DMS53 treated with DMSO at 0.1 percent for 48 hours (cell line): ENCODE data around the gene ATG5.
"Not testable (repeated sequence)": the region's sequence is repeated elsewhere in the genome, so short reads cannot be mapped to it uniquely, and the experiment has no call there.

Experiments used
- DNase-seq: peaks from one replicate; lab custom pipeline; 2025; ENCODE audit not compliant: unreplicated experiment; lab: John Stamatoyannopoulos, UW

ATG5 gene

DNA sequence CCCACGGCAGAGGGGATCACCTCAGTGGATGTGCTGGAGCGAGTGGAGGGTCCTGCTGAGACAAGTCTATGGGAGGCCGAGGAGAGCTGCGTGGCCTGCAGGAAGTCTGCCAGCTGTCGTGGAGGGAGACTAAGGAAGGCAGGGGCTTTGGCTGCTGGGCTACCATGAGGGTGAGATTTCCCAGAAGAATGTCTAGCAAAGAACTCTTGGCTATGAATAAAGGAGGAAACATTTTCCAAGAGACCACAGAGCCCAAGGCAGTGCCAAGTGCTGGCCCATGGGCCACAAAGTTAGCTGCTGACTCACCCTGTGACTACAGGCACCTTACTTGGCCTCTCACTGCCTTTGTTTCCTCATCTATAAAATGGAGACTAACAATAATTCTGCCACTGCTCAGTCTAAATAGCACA lies 166.0 kb downstream of the ATG5 start:
- DNase-seq, result no peak

GRCh38 chr6:106158816-106159215 lies 166.7 kb downstream of the ATG5 start:
- no peak for DNase-seq

DNA sequence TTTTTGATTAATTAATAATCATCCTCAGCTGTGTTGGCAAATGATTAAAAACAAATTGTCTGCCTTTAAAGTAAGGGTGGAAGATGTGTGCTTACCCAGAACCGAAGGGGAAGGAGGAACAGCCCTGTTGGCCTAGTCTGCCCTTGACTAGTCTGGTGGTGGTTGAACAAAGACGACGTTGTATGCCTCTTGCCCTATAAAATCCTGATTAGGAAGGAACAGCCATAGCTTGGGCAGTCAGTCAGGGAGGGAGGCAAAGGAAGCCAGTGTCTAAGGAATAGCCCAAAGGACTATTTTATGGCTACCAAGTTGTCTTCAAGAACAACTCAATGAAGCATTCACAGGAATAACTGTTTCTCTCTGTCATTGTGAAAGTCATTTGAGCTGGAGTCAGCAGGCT lies 168.7 kb downstream of the ATG5 start:
- DNase-seq, result no peak

DNA sequence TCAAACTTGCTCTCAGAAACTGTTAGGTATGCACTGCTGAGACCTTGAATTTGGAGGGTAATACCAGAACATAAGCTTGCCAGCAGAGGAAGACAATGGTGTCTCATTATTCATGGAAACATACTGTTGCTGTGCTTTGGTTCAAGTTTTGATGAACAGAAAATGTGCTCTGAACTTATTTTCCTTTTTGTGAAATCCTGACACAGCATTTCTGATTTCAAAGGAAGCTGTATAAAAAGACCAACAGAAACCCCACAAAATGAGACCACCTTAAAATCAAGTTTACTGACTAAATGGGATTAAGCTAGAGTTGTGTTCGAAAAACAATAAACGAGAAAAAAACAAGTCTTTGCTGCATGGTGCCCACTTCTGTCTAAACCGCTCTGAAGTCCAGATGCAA lies 169.1 kb downstream of the ATG5 start:
- DNase-seq, result no peak

GRCh38 chr6:106155219-106155830 lies 170.2 kb downstream of the ATG5 start:
- DNase-seq, result no peak

DNA sequence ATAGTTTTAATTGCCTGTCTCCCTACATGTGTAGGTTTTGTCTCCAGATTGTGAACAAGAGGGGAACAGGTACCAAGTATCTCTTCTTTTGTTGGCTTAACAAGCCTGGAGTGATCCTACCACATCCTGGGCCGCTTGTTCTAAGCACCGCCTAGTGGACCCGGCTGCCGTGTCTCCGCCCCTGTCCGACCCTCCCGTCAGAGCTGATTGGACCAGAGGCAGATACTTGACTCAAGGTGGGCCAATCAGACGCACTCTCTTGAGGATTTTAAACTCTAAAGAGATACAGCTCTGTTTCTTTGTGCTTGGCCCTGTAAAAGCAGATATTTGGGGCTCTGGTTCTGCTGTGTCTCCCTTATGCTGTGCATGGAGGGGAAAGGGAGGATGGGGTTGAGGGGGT lies 171.2 kb downstream of the ATG5 start:
- DNase-seq, result no peak

DNA sequence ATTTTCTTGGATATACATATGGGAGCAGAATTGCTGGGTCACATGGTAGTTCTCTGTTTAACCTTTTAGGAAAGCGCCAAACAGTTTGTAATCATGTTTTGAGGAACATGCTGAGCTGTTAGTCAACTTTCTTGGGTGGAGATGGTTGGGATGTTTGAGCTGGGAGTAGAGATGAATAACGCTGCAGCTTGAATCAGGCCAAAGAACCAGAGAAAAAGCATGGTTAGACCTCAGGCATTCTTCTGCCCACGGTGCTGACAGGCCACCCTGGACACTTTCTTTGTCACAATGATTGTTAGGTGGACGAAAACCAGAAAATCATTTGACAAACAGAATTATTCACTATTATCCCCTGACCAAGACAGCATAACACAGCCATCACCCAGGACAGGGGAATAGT lies 172.6 kb downstream of the ATG5 start:
- no peak for DNase-seq

DNA sequence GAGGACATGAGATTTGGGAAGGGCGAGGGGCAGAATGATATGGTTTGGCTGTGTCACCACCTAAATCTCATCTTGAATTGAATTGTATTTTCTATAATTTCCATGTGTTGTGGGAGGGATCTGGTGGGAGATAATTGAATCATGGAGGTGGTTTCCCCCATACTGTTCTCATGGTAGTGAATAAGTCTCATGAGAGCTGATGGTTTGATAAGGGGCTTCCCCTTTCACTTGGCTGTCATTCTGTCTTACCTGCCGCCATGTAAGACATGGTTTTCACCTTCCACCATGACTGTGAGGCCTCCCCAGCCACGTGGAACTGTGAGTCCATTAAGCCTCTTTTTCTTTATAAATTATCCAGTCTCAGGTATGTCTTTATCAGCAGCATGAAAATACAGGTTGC lies 173.1 kb downstream of the ATG5 start:
- DNase-seq, result not testable (repeated sequence)

DNA sequence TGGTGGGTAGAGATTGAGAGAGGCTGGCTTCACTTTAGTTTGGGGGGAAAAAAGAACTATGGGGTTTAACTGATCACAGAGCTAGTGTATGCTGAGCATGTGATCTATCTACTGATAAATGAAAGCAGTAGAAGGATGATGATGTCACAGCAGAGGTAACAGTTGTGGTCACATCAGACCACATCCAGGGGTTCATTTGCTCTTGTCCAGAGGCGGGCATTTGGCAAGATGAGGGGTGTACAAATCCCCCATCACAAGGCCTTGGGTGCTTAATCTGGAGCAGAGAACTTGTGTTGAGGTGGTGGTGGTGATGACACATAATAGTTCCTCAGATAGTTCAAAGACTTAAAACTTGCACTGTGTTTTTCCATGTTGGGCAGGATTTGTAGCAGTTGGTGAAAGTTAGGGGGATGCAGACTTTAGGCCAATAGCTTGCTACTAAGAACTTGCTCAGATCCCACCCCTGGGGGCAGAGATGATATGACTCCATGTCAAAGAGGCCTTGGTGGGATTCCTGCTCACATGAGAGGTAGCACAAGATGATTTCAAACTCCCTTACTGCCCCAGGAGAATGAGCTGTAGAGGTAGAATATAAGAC lies 176.0 kb downstream of the ATG5 start:
- DNase-seq, result no peak

GRCh38 chr6:106147476-106147875 lies 178.1 kb downstream of the ATG5 start:
- no peak for DNase-seq

- no peak for DNase-seq
These were observed 178.7 kb downstream of the ATG5 start for GRCh38 chr6:106146852-106147351.

GRCh38 chr6:106145741-106146227 lies 179.8 kb downstream of the ATG5 start:
- no peak for DNase-seq

GRCh38 chr6:106145144-106145543 lies 180.4 kb downstream of the ATG5 start:
- DNase-seq, result no peak

- DNase-seq, result no peak
These were observed 181.9 kb downstream of the ATG5 start for GRCh38 chr6:106143665-106144064.

DNA sequence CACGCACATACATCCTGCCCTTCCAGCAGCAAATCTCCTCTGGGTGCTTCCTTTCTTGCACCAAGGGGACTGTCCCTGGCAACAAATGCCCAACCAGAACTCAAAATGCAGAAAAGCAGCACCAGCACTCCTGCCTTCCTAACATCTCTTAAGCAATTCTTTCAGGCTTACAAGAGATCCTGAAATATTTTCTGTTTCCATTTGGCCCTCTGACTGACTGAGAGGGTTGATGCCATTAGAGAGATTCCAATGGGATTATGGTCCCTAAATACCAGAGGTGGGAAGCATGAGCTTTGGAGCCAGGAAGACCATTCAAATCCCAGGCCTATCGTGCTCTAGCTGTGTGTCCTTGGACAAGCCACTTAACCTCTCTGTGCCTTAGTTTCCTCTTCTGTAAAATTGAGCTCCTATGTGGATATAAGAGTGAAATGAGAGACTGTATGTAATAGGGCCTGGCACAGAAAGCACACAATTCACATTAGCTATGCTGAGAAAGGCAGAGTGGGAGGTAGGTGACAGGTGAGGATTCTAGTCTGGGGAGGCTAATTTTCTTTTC lies 182.6 kb downstream of the ATG5 start:
- DNase-seq, result no peak

GRCh38 chr6:106141441-106142237 lies 183.9 kb downstream of the ATG5 start:
- DNase-seq, result no peak

DNA sequence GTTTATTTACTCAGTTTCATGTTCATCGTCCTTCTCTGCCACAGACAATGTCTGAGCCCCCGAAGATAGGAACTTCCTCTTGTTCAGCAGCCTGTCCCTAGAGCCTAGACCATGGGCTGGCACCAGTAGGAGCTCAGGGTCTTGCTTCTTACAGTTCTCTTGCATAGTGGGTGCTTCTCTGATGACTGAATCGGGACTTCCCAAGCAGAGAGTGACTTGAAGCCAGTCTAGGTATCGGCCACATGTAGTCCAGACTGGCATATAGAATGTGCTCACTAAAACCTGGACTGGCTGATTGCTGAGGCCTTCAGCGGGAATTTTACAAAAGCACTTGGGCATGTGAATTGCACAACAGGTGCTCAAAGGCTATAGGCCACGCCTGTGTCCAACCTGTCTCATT lies 187.4 kb downstream of the ATG5 start:
- DNase-seq, result no peak

DNA sequence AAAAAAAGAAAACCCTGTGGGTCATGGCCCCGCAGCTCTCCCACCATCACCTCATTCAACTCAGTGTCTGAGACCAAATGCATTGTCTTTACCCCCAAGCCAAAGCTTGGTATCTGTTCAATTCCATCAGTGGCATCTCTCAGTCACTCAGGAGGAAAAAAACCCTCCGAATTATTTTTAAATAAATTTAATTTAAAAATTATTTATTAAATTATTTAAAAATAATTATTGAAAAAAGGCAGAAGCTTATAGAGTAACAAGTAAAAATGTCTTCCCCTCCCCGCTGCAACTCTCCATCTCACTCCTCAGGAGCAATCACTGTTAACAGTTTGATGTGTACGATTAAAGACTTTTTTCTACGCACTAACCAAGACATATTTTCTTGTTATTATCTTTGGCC lies 188.7 kb downstream of the ATG5 start:
- DNase-seq, result no peak

DNA sequence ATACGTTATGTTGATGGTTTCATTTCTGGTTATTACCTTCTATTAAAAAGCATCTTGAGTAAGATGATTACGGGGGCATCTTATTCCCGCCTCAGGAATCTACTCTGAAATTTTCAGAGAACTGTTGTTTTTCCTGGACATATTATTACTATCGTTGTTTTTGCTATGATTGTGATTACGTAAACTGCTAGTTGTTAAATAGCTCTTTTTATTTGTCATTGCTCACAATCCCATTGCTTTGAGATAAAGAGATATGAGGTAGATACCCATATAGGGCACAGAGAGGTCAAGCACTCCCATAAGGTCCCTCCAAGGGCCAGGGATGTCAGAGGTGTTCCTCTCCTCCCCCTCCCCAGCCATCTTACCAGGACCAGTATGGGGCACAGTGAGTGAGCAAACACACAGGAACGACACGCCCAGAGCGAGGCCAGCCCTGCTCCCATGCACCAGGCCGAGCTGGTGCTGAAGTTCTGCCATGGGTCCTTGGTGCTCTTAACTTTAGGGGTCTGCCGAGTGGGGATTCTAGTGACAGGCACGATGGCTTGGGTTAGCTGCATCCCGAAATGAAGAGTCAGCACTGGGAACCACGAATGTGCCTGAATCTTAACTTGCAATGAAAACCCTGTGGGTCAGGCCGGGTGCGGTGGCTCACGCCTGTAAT lies 189.5 kb downstream of the ATG5 start:
- no peak for DNase-seq

DNA sequence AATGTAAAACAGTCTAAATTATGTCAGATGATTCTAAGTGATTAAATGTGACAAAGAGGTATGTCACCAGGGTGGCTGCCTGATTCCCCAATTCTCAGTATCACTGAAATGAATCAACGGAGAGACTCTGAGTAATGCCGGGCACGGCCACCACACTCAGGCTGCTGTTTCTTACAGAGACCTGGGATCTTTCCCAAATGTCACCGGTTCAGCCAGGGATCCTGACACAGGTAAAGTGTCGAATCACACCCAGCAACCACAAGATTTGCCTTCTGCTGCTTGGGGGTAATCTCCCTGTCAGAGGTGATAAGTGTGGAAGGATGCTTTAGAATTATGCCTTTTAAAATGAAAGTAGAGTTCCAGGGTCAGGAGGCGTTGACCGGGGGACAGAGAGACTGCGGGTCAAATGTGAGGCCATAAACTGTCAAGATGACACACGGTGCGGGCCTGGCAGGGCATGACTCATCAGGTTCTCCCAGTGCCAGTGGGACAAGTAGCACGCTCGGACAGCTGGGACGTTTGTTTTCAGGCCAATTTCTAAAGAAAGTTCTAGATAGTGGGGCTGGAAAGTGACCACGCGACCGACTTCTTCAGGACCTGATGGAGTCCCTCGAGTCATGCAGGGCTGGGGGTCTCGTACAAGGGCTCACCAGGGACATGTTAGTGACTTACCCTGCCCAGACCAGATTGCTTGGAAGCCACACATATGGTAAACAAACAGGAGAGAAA lies 190.5 kb downstream of the ATG5 start:
- no peak for DNase-seq
